Measurements from ENCODE around the gene ZCCHC24. TPM values are rescaled to one million over a fixed set of nuclear protein-coding genes. Genes with fewer than 3 reads are reported as not detected.
"Not testable (repeated sequence)": the region's sequence is repeated elsewhere in the genome, so short reads cannot be mapped to it uniquely, and the experiment has no call there.

Gene ZCCHC24
- total and polyA plus RNA-seq, 4 donors = 42.2 to 99.6 (median 69.8) TPM

DNA sequence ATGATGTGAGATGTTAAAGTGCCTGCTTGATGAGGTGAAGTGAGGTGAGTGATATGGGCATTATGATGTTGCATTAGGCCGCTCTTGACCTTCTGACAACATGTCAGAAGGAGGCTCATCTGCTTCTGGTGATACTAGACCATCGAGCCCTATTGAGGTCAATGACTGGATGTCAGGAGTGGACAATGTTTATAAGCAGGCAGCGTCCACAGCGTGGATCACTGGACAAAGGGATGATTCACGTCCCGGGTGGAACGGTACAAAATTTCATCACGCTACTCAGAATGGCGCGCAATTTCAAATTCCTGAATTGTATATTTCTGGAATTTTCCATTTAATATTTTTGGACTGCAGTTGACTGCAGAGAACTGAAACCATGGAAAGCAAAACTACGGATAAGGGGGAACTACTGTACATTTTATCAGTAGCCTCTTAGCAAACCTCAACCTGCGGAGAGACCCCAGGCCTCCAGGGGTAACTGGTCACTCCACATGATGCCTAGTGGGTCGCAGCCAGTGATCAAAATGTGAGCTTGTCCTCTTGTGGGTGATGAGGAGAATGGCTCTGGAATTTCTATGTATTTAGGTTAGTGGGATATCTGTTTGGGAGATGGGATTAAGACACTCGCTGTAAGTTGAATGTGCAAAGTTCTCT, 5.7 kb upstream of the ZCCHC24 start:
- 98 to 99% methylated on average over 14 of the region's 14 CpGs for WGBS, 2 donors
- Histone ChIP-seq H3K27ac (ENCODE audit: low read depth in 1 of 2, low read length in 2 of 2) (no peak overlapping the region), H3K4me1 (ENCODE audit: control insufficient read depth in 1 of 2, insufficient read depth in 2 of 2, low read length in 2 of 2) (no peaks in the 10 kb centered on the region), H3K4me3 (ENCODE audit: low read length in 2 of 2) (no peak overlapping the region), H3K36me3 (ENCODE audit: control insufficient read depth in 1 of 2, insufficient read depth in 2 of 2, low read length in 1 of 2) (no peaks in the 10 kb centered on the region), H3K27me3 (ENCODE audit: control insufficient read depth in 1 of 2, insufficient read depth in 2 of 2, low read length in 1 of 2) (no peaks in the 10 kb centered on the region), H3K9me3 (ENCODE audit: control insufficient read depth, low read length) (no peaks in the 10 kb centered on the region)
- ATAC-seq (ENCODE audit: low FRiP score) (no peak), DNase-seq (no peak)
- intact Hi-C loops (cut with DNase I) = no loop called here

DNA sequence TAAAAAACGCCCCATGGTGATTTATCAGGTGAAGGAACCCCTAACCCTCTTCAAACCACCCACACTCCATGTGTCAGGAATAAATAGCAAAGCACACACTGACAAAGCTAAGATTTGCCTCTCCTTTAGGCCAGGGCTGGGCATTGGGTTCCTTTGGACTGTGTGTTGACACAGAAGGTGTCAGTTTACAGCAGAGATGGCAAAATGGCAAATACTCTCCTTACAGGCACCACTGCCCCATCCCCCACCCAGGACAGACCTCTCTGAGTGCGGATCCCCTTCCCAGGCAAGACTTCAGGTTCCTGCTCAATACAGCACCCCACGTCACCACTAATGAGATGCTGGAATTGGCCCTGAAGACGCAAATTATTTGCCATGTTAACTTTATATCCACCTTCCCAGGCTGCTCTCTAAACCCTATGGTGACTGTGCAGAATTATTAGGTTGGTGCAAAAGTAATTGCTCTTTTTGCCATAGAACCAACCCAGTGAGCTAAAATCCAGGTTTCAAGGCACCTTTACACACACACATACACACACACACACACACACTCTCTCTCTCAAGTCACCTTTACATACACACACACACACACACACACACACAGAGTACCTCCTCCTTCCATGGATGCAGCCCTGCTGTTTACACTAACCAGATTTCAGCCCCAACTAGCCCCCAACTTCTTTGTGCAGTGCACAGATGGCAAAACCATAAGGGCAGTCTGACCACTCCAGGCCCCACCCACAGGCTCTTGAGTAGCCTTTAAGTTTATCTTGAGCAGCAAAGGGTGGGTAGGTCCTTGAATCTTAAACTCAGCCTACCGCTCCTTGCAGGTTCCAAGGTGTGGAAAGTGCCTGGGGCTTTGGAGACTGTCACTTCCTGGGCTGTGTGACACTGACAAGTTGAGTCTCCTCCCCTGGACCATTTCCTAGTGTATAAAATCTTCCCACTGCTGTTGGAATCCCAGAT, 4.0 kb upstream of the ZCCHC24 start:
- intact Hi-C loops (cut with DNase I) = no loop called here
- no peaks in the 10 kb centered on the region for H3K27me3 ChIP-seq (ENCODE audit: control insufficient read depth in 1 of 2, insufficient read depth in 2 of 2, low read length in 1 of 2)
- WGBS, 2 donors = 77 to 86% methylated on average over 5 of the region's 5 CpGs
- DNase-seq = no peak
- no peak for ATAC-seq (ENCODE audit: low FRiP score)
- no peak overlapping the region for H3K27ac ChIP-seq (ENCODE audit: low read depth in 1 of 2, low read length in 2 of 2)
- no peaks in the 10 kb centered on the region for H3K36me3 ChIP-seq (ENCODE audit: control insufficient read depth in 1 of 2, insufficient read depth in 2 of 2, low read length in 1 of 2)
- H3K9me3 ChIP-seq (ENCODE audit: control insufficient read depth, low read length) = no peaks in the 10 kb centered on the region
- H3K4me1 ChIP-seq (ENCODE audit: control insufficient read depth in 1 of 2, insufficient read depth in 2 of 2, low read length in 2 of 2) = no peaks in the 10 kb centered on the region
- H3K4me3 ChIP-seq (ENCODE audit: low read length in 2 of 2) = no peak overlapping the region

DNA sequence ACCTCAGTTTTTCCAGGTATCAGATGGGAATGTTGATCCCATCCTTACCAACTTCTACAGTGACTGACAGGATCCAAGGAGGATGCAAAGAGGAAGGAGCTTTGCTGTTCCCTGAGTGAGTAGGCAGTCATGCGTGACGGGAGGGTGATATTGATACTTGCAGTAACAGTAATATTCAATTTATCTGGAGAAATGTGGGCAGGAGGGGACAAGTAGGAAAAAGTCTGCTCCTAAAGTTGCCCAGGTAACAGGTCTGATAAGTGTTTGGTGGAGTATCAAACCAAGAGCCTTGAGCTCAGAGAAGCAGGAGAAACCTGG, 3.3 kb upstream of the ZCCHC24 start:
- WGBS, 2 donors = 85 to 87% methylated on average over 2 of the region's 2 CpGs
- no peak for DNase-seq
- no peak for ATAC-seq (ENCODE audit: low FRiP score)
- no peak overlapping the region for H3K27ac ChIP-seq (ENCODE audit: low read depth in 1 of 2, low read length in 2 of 2)
- H3K9me3 ChIP-seq (ENCODE audit: control insufficient read depth, low read length) = no peaks in the 10 kb centered on the region
- no peaks in the 10 kb centered on the region for H3K27me3 ChIP-seq (ENCODE audit: control insufficient read depth in 1 of 2, insufficient read depth in 2 of 2, low read length in 1 of 2)
- H3K4me1 ChIP-seq (ENCODE audit: control insufficient read depth in 1 of 2, insufficient read depth in 2 of 2, low read length in 2 of 2) = no peaks in the 10 kb centered on the region
- intact Hi-C loops (cut with DNase I) = no loop called here
- H3K4me3 ChIP-seq (ENCODE audit: low read length in 2 of 2) = no peak overlapping the region
- H3K36me3 ChIP-seq (ENCODE audit: control insufficient read depth in 1 of 2, insufficient read depth in 2 of 2, low read length in 1 of 2) = no peaks in the 10 kb centered on the region

DNA sequence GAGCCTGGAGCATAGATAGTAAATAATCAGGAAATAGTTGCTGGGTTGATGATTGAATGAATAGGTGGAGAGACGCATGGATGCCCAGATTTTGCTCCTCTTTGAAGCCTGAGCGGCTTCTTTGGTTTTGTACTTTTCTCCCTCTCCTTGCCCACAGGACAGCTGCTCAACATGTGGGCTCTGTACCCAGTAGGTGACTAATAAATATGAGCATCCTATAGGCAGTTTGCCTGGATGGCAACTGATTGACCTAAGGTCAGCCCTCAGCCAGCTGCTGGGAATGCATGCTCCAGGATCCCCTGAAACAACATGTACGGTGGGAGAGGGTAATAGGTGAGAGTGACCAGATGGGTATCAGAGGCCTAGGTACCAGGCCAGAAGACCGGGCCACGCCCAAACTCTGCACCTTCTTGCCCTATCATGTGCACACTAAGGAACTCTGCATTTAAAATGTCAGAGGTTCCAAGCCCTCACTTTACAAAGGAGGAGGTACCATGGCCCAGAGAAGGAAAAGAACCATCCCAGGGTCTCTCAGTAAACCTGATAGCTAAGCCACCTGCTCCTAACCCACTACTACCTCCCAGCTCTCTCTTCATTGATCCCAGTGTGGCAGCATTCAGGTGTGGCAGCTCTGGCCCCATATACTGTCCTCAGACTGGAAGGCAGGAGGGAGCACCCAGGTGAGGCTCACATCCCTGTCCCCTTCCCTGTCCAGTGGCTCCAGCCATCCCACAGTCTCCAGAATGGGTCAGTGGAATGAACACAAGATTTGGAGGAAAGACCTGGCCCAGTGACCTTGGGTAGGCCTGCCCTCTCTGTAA, 2.7 kb upstream of the ZCCHC24 start:
- DNase-seq = no peak
- no peak for ATAC-seq (ENCODE audit: low FRiP score)
- H3K36me3 ChIP-seq (ENCODE audit: control insufficient read depth in 1 of 2, insufficient read depth in 2 of 2, low read length in 1 of 2) = no peaks in the 10 kb centered on the region
- H3K4me1 ChIP-seq (ENCODE audit: control insufficient read depth in 1 of 2, insufficient read depth in 2 of 2, low read length in 2 of 2) = no peaks in the 10 kb centered on the region
- H3K9me3 ChIP-seq (ENCODE audit: control insufficient read depth, low read length) = no peaks in the 10 kb centered on the region
- H3K27me3 ChIP-seq (ENCODE audit: control insufficient read depth in 1 of 2, insufficient read depth in 2 of 2, low read length in 1 of 2) = no peaks in the 10 kb centered on the region
- intact Hi-C loops (cut with DNase I) = no loop called here
- 91% methylated on average over 5 of the region's 5 CpGs for WGBS, 2 donors
- H3K4me3 ChIP-seq (ENCODE audit: low read length in 2 of 2) = no peak overlapping the region
- no peak overlapping the region for H3K27ac ChIP-seq (ENCODE audit: low read depth in 1 of 2, low read length in 2 of 2)

DNA sequence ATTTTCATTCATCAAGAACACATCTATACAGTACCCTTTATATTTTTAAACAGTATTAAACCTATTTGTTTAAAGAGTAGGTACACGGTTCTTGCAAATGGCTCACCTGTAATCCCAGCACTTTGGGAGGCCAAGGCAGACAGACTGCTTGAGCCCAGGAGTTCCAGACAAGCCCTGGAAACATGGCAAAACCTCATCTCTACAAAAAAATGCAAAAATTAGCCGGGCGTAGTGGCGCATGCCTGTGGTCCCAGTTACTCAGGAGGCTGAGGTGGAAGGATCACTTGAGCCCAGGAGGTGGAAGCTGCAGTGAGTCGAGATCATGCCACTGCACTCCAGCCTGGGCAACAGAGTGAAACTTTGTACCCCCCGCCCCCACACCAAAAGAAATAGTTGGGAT, 1.8 kb upstream of the ZCCHC24 start:
- not testable (repeated sequence) for DNase-seq
- WGBS, 2 donors = 74 to 77% methylated on average over 6 of the region's 6 CpGs

DNA sequence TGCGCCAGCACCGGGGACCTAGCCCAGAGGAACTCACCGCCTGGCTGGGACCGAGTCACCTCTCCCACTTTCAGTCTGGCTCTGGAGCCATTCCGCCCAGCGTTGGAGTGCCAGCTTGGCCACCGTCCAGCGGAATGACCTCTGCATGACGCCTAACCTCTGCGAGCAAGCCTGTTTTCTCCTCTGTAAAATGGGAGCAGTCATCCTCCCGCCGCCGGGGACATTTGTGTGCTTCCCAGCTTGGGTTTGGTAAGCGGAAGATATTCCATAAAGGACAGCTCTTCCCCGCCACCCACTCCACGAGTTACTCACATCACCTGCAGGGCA, 1.3 kb upstream of the ZCCHC24 start:
- intact Hi-C loops (cut with DNase I) = no loop called here
- DNase-seq (peak; percentile 86 to 95), ATAC-seq (ENCODE audit: low FRiP score) (peak; percentile 3)
- peak overlapping the region in 1 of 2 donors; percentile 20 for H3K4me3 ChIP-seq (ENCODE audit: low read length in 2 of 2)
- H3K4me1 ChIP-seq (ENCODE audit: control insufficient read depth in 1 of 2, insufficient read depth in 2 of 2, low read length in 2 of 2) = no peaks in the 10 kb centered on the region
- H3K36me3 ChIP-seq (ENCODE audit: control insufficient read depth in 1 of 2, insufficient read depth in 2 of 2, low read length in 1 of 2) = no peaks in the 10 kb centered on the region
- H3K9me3 ChIP-seq (ENCODE audit: control insufficient read depth, low read length) = no peaks in the 10 kb centered on the region
- 21 to 24% methylated on average over 14 to 16 of the region's 16 CpGs for WGBS, 2 donors
- peak overlapping the region in 1 of 2 donors; percentile 50 for H3K27ac ChIP-seq (ENCODE audit: low read depth in 1 of 2, low read length in 2 of 2)
- H3K27me3 ChIP-seq (ENCODE audit: control insufficient read depth in 1 of 2, insufficient read depth in 2 of 2, low read length in 1 of 2) = no peaks in the 10 kb centered on the region

More for the DNA sequence above, 1.8 kb upstream of the ZCCHC24 start:
- H3K4me3 ChIP-seq (ENCODE audit: low read length in 2 of 2); H3K27ac ChIP-seq (ENCODE audit: low read depth in 1 of 2, low read length in 2 of 2); H3K36me3 ChIP-seq (ENCODE audit: control insufficient read depth in 1 of 2, insufficient read depth in 2 of 2, low read length in 1 of 2); H3K9me3 ChIP-seq (ENCODE audit: control insufficient read depth, low read length); H3K4me1 ChIP-seq (ENCODE audit: control insufficient read depth in 1 of 2, insufficient read depth in 2 of 2, low read length in 2 of 2); intact Hi-C loops (cut with DNase I); H3K27me3 ChIP-seq (ENCODE audit: control insufficient read depth in 1 of 2, insufficient read depth in 2 of 2, low read length in 1 of 2); ATAC-seq (ENCODE audit: low FRiP score): not testable (repeated sequence)

DNA sequence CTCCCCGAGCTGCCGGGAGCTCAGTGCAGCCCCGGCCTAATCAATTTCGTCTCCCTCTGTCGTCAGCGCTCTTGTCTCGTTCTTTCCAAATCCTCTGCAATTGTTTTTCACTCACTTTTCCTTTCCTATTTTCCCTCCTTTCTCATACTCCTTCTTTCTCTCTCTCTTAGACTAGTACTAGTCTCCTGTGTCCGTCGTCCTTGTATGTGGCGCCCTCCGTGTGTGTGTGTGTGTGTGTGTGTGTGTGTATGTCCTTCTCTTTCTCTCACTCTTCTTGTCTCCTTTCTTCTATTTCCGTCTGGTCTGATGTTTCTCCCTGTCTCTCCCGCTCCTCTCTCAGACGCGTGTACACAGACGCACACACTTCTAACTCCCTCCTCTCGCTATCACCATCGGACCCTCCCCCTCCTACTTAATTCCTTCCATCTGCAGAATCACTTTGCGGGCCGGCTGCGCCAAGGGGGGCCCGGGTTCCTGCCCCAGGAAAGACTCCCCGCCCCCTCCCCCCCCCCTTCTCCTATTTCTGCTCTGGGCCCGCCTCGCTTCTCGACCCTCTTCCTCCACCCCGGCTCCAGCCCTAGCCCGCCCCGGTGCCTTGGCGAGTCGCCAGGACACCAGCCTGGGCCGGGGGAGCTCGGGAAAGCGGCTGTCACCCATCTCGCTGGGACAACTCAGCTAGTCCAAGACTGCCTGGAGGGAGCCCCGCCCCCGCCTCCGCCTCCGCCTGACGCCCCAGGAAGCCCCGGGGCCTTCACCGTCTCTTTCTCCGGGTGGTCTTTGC, 743 bp upstream of the ZCCHC24 start:
- Histone ChIP-seq H3K36me3 (ENCODE audit: control insufficient read depth in 1 of 2, insufficient read depth in 2 of 2, low read length in 1 of 2) (no peaks in the 10 kb centered on the region), H3K27me3 (ENCODE audit: control insufficient read depth in 1 of 2, insufficient read depth in 2 of 2, low read length in 1 of 2) (no peaks in the 10 kb centered on the region), H3K27ac (ENCODE audit: low read depth in 1 of 2, low read length in 2 of 2) (peak overlapping the region; percentile 38 to 69), H3K4me1 (ENCODE audit: control insufficient read depth in 1 of 2, insufficient read depth in 2 of 2, low read length in 2 of 2) (no peaks in the 10 kb centered on the region), H3K4me3 (ENCODE audit: low read length in 2 of 2) (peak overlapping the region in 1 of 2 donors; percentile 20), H3K9me3 (ENCODE audit: control insufficient read depth, low read length) (no peaks in the 10 kb centered on the region)
- peak; percentile 19 for ATAC-seq (ENCODE audit: low FRiP score)
- intact Hi-C loops (cut with DNase I) = loop anchor here in 1 of 2 donors (1.0 kb wide), 1 partner anchor 67 kb away; no protein-coding TSS in a partner anchor
- WGBS, 2 donors = 1 to 2% methylated on average over 42 to 43 of the region's 43 CpGs
- no peak for DNase-seq
